ENCODE data around the gene SLC22A5.

Gene SLC22A5

GRCh38 chr5:132339502-132339901, 30.0 kb upstream of the SLC22A5 start:
- no peak overlapping the region for H3K9ac ChIP-seq (ENCODE audit: low read length)
- no peak overlapping the region for H3K27ac ChIP-seq (ENCODE audit: low read depth, low read length, poor library complexity, severe bottlenecking)
- no peaks in the 10 kb centered on the region for H3K79me2 ChIP-seq (ENCODE audit: insufficient read depth, low read length)
- no peak overlapping the region for H2AFZ ChIP-seq (ENCODE audit: low read length)
- H3F3A ChIP-seq (ENCODE audit: insufficient read depth, low read length) = no peaks in the 10 kb centered on the region
- no peaks in the 10 kb centered on the region for H3K36me3 ChIP-seq (ENCODE audit: insufficient read depth, low read length)
- H3K27me3 ChIP-seq (ENCODE audit: insufficient read depth, low read length) = no peaks in the 10 kb centered on the region
- H4K20me1 ChIP-seq (ENCODE audit: insufficient read depth, low read length) = no peaks in the 10 kb centered on the region
- H3K9me3 ChIP-seq (ENCODE audit: low read length) = no peaks in the 10 kb centered on the region
- H3K4me3 ChIP-seq (ENCODE audit: low read depth, low read length, poor library complexity, severe bottlenecking) = no peak overlapping the region
- TF ChIP-seq CTCF (IDR thresholded peaks at IDR 0.05; ENCODE audit: low read length) (no peak), EZH2 (IDR thresholded peaks at IDR 0.05; ENCODE audit: borderline replicate concordance, low read length) (no peak)
- H3K9me2 ChIP-seq (ENCODE audit: low read depth, low read length) = no peaks in the 10 kb centered on the region
- no peaks in the 10 kb centered on the region for H3K4me1 ChIP-seq (ENCODE audit: insufficient read depth, low read length, severe bottlenecking)
- no peak overlapping the region for H3K4me2 ChIP-seq (ENCODE audit: low read length)

DNA sequence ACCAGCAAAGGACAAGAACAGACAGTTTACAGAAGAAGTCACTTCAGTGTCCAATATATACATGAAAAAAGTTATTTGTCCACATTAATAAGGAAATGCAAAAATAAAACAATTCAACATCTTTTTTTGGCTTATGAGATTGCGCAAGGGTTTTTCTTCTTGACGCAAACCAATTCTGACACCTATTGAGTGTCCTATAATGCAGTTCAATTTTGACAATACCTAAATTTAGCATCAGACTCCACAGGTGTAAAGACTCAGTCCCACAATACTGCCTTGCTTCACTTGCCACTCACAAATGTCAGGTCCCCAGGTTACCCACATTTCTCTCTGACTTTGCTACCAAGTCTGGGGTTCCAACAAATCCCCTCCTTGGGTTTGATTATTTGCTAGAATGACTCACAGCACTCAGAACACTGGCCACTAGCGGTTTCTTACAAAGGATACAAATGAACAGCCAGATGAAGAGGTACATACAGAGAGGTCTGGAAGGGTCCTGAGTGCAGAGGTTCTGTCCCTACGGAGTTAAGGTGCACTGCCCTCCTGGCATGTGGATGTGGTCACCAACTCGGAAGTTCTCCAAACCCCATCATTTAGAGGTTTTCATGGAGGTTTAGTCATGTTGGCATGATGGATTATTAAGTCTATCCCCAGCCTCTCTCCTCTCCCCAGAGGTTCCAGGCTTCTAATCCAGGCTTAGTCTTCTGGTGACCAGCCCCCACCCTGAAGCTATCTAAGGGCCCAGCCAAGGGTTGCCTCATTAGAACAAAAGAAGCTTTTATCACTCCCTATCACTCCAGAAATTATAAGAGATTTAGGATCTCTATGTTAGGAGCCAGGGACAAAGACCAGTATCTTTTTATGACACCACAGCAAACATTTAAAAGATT, 27.0 kb upstream of the SLC22A5 start:
- H3K4me2 ChIP-seq (ENCODE audit: low read length) = no peak overlapping the region
- H3K4me3 ChIP-seq (ENCODE audit: low read depth, low read length, poor library complexity, severe bottlenecking) = no peak overlapping the region
- no peaks in the 10 kb centered on the region for H3F3A ChIP-seq (ENCODE audit: insufficient read depth, low read length)
- no peak overlapping the region for H3K27ac ChIP-seq (ENCODE audit: low read depth, low read length, poor library complexity, severe bottlenecking)
- H2AFZ ChIP-seq (ENCODE audit: low read length) = no peak overlapping the region
- H3K36me3 ChIP-seq (ENCODE audit: insufficient read depth, low read length) = no peaks in the 10 kb centered on the region
- H3K79me2 ChIP-seq (ENCODE audit: insufficient read depth, low read length) = no peaks in the 10 kb centered on the region
- H3K9me2 ChIP-seq (ENCODE audit: low read depth, low read length) = no peaks in the 10 kb centered on the region
- no peaks in the 10 kb centered on the region for H3K9me3 ChIP-seq (ENCODE audit: low read length)
- no peaks in the 10 kb centered on the region for H3K27me3 ChIP-seq (ENCODE audit: insufficient read depth, low read length)
- H3K4me1 ChIP-seq (ENCODE audit: insufficient read depth, low read length, severe bottlenecking) = no peaks in the 10 kb centered on the region
- H4K20me1 ChIP-seq (ENCODE audit: insufficient read depth, low read length) = no peaks in the 10 kb centered on the region
- H3K9ac ChIP-seq (ENCODE audit: low read length) = no peak overlapping the region
- TF ChIP-seq EZH2 (IDR thresholded peaks at IDR 0.05; ENCODE audit: borderline replicate concordance, low read length) (no peak), CTCF (IDR thresholded peaks at IDR 0.05; ENCODE audit: low read length) (peak; percentile 12; the same call in 1 of the 2 replicates)

DNA sequence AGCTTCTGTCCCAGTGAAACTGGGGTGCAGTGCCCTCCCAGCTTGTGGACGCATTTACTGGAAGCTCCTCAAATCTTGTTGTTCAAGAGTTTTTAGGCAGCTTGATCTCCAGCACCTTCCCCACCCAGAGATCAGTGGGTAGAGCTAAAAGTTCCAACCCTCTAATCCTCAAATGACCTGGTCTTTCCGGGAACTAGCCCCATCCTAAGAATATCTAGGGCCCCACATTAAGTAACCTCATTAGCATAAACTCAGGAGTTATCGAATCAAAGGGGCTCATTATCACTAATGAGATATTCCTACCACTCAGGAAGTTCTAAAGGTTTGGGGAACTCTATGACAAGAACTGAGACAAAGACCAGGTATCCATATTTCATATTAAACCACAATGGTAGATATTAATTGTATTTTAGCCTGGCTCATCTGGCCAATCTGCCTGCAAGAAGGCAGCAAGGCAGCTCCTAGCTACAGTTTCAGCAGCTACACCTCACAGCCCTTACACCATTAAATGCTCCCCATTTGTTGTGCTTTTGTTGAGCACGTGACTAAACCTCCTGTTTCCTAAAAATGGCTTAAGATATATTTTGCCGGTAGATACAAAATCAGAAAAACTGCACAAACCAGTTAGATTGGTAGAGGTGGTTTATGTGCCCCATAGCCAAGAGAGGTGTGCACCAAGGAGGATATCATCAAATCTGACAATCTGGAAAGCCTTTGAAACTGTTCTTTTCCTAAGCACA, 24.6 kb upstream of the SLC22A5 start:
- Histone ChIP-seq H3K4me2 (ENCODE audit: low read length) (no peak overlapping the region), H3K9me3 (ENCODE audit: low read length) (no peaks in the 10 kb centered on the region), H3F3A (ENCODE audit: insufficient read depth, low read length) (no peaks in the 10 kb centered on the region), H3K4me3 (ENCODE audit: low read depth, low read length, poor library complexity, severe bottlenecking) (no peak overlapping the region), H3K27me3 (ENCODE audit: insufficient read depth, low read length) (no peaks in the 10 kb centered on the region), H2AFZ (ENCODE audit: low read length) (no peak overlapping the region), H3K27ac (ENCODE audit: low read depth, low read length, poor library complexity, severe bottlenecking) (no peak overlapping the region), H3K79me2 (ENCODE audit: insufficient read depth, low read length) (no peaks in the 10 kb centered on the region), H3K4me1 (ENCODE audit: insufficient read depth, low read length, severe bottlenecking) (no peaks in the 10 kb centered on the region), H3K9me2 (ENCODE audit: low read depth, low read length) (no peaks in the 10 kb centered on the region), H4K20me1 (ENCODE audit: insufficient read depth, low read length) (no peaks in the 10 kb centered on the region), H3K9ac (ENCODE audit: low read length) (no peak overlapping the region), H3K36me3 (ENCODE audit: insufficient read depth, low read length) (no peaks in the 10 kb centered on the region)
- TF ChIP-seq CTCF (IDR thresholded peaks at IDR 0.05; ENCODE audit: low read length) (no peak), EZH2 (IDR thresholded peaks at IDR 0.05; ENCODE audit: borderline replicate concordance, low read length) (no peak)

All from OCI-LY1 (cell line).